Keratinocyte (primary cell): ENCODE data around the gene TMEM242.

ENCODE experiments used
- EZH2 ChIP-seq: IDR thresholded peaks from one replicate; pipeline ENCODE4 v1.6.1; 2012; ENCODE audit warnings: inconsistent platforms, mild to moderate bottlenecking, low read length, moderate library complexity
- TF ChIP-seq, protein P1 (sequence below), 3 experiments: IDR thresholded peaks in 1 of 3; conservative IDR thresholded peaks in 1 of 3; optimal IDR thresholded peaks in 1 of 3; 2 replicates in 2 of 3; 3 replicates in 1 of 3; pipeline versions ENCODE3 to v1.5.1; 2011; ENCODE audit warnings: low read length in 3 of 3, mild to moderate bottlenecking in 3 of 3, moderate library complexity in 2 of 3, control low read depth in 1 of 3, inconsistent platforms in 1 of 3; ENCODE audit not compliant: insufficient read depth in 2 of 3; ENCODE audit errors: extremely low read depth in 1 of 3

DNA sequence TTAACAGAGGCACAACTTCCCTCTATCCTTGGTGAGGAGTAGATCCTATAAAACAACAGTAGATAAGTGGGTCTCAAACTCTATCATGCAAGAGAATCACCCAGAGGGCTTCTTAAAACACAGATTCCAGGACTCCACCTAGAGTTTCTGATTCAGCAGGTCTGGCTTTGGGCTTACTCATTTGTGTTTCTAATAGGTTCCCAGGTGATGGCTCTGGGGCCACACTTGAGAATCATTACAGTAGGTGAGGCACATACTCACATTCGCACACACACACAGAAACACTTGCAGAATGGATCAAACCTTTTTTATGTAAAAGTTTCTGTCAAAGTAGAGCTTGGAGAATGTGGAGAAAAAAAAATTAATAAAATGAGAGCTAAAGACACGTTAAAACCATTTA lies 52.4 kb downstream of the TMEM242 start:
- TF ChIP-seq, protein P1, sequence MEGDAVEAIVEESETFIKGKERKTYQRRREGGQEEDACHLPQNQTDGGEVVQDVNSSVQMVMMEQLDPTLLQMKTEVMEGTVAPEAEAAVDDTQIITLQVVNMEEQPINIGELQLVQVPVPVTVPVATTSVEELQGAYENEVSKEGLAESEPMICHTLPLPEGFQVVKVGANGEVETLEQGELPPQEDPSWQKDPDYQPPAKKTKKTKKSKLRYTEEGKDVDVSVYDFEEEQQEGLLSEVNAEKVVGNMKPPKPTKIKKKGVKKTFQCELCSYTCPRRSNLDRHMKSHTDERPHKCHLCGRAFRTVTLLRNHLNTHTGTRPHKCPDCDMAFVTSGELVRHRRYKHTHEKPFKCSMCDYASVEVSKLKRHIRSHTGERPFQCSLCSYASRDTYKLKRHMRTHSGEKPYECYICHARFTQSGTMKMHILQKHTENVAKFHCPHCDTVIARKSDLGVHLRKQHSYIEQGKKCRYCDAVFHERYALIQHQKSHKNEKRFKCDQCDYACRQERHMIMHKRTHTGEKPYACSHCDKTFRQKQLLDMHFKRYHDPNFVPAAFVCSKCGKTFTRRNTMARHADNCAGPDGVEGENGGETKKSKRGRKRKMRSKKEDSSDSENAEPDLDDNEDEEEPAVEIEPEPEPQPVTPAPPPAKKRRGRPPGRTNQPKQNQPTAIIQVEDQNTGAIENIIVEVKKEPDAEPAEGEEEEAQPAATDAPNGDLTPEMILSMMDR (optimal IDR thresholded peaks at IDR 0.05 in 1 of 3, IDR thresholded peaks at IDR 0.05 in 1 of 3, conservative IDR thresholded peaks at IDR 0.05 in 1 of 3; ENCODE audit: extremely low read depth in 1 of 3, insufficient read depth in 2 of 3, low read length in 3 of 3), result no peak
- TF ChIP-seq EZH2, result no peak
